ENCODE measurements around the gene EIF2AK3. TPM values are rescaled to one million over a fixed set of nuclear protein-coding genes. Genes with fewer than 3 reads are reported as not detected.

EIF2AK3 gene
- total RNA-seq, 4 donors from 2014 or later: 16.4 to 29.9 (median 18.6) TPM

GRCh38 chr2:88590998-88591613 is 36.2 kb downstream of the EIF2AK3 start:
- intact Hi-C loops (cut with DNase I; ENCODE audit: low total_unique reads): loop anchor here (5.0 kb wide), 1 partner anchor 81 kb away; no protein-coding TSS in a partner anchor
- WGBS, 2 donors: 92 to 96% methylated on average over 2 of the region's 2 CpGs
- TF ChIP-seq POLR2A (IDR thresholded peaks at IDR 0.05) (no peak), CTCF (IDR thresholded peaks at IDR 0.05) (peak in 1 of 3 donors; percentile 25)
- H3K4me3 ChIP-seq (ENCODE audit: low read depth, poor library complexity, severe bottlenecking): no peak overlapping the region
- peak in 1 of 2 donors; percentile 56 for DNase-seq (ENCODE audit: low spot score in 2 of 2)

- WGBS, 2 donors: 89% methylated on average over 6 of the region's 6 CpGs
- intact Hi-C loops (cut with DNase I; ENCODE audit: low total_unique reads): no loop called here
- TF ChIP-seq CTCF (IDR thresholded peaks at IDR 0.05) (no peak), POLR2A (IDR thresholded peaks at IDR 0.05) (no peak)
- DNase-seq (ENCODE audit: low spot score in 2 of 2): no peak
- no peak overlapping the region for H3K4me3 ChIP-seq (ENCODE audit: low read depth, poor library complexity, severe bottlenecking)
Measured at GRCh38 chr2:88585969-88586368, 41.3 kb downstream of the EIF2AK3 start.

GRCh38 chr2:88582030-88582429 is 45.2 kb downstream of the EIF2AK3 start:
- DNase-seq (ENCODE audit: low spot score in 2 of 2): no peak
- H3K4me3 ChIP-seq (ENCODE audit: low read depth, poor library complexity, severe bottlenecking): no peak overlapping the region
- WGBS, 2 donors: 83 to 95% methylated on average over 1 of the region's 1 CpG
- no peak for TF ChIP-seq POLR2A (IDR thresholded peaks at IDR 0.05)
- TF ChIP-seq CTCF (IDR thresholded peaks at IDR 0.05): no peak
- intact Hi-C loops (cut with DNase I; ENCODE audit: low total_unique reads): no loop called here

GRCh38 chr2:88580088-88580487 is 47.2 kb downstream of the EIF2AK3 start:
- no peak overlapping the region for H3K4me3 ChIP-seq (ENCODE audit: low read depth, poor library complexity, severe bottlenecking)
- intact Hi-C loops (cut with DNase I; ENCODE audit: low total_unique reads): no loop called here
- DNase-seq (ENCODE audit: low spot score in 2 of 2): no peak
- WGBS, 2 donors: 89 to 90% methylated on average over 1 of the region's 1 CpG
- TF ChIP-seq POLR2A (IDR thresholded peaks at IDR 0.05) (no peak), CTCF (IDR thresholded peaks at IDR 0.05) (no peak)

- DNase-seq (ENCODE audit: low spot score in 2 of 2): no peak
- 95 to 100% methylated on average over 2 of the region's 2 CpGs for WGBS, 2 donors
- intact Hi-C loops (cut with DNase I; ENCODE audit: low total_unique reads): no loop called here
- H3K4me3 ChIP-seq (ENCODE audit: low read depth, poor library complexity, severe bottlenecking): no peak overlapping the region
- TF ChIP-seq POLR2A (IDR thresholded peaks at IDR 0.05): no peak
- no peak for TF ChIP-seq CTCF (IDR thresholded peaks at IDR 0.05)
Measured at GRCh38 chr2:88575630-88576029, 51.6 kb downstream of the EIF2AK3 start.

DNA sequence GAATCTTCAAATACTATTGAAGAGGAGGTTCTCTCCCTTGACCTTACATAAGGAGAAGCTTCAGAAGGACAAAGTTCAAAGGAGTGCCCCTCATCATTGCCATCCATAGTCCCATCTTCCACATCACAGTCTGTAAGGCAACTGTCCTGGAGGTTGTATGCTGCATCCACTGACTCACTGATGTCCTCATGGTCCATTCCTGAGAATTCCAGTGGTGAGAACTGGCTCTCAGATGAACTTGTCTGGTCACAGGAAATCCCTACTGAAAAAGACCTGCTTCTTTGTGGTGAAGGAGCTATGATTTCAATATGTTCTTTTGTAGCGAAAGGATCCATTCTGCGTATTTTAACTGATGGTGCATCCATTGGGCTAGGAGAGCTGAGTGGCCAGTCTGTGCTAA is 52.2 kb downstream of the EIF2AK3 start:
- intact Hi-C loops (cut with DNase I; ENCODE audit: low total_unique reads): no loop called here
- DNase-seq (ENCODE audit: low spot score in 2 of 2): no peak
- no peak overlapping the region for H3K4me3 ChIP-seq (ENCODE audit: low read depth, poor library complexity, severe bottlenecking)
- TF ChIP-seq CTCF (IDR thresholded peaks at IDR 0.05) (no peak), POLR2A (IDR thresholded peaks at IDR 0.05) (no peak)
- 48 to 100% methylated on average over 2 of the region's 2 CpGs for WGBS, 2 donors
